ENCODE results near the gene PGS1.

DNA sequence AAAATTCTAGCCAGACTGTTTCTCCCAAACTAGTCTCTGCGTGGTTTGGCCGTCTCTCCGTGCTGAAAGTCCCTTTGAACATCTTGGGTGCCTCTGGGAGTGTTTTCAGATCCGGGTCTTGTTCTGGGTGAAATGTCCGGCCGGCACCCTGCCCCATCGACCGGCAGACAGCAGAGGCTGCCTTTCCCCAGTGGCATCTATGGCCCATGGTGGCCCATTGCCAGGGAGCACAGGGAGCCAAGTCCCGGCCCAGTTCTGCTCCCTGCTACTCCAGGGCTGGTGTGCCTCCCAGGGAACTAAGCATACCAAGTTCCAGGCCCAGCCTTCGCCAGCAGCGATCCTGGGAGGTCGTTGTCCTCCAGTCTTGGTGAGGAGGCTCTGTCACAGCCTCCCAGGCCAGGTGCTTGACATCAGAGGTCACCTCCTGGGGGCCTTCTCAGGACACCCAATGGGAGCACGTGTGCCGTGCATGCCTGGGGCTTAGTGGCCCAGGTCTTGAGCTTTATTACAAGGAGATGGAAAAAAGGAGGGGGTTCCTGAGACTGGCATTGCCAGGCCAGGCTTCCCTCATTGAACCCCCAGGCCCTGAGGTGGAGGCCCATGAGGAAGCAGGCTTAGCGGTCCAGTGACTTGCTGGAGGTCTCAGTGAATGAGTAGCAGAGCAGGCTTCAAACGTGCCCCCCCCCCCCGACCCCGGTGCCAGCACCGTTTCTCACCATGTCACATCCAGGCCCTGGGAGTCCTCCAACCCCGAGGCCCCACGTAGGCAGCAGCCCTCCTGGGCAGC is 54.0 kb downstream of the PGS1 start:
- no peak for TF ChIP-seq EZH2 (IDR thresholded peaks at IDR 0.05)
- TF ChIP-seq, protein P1, sequence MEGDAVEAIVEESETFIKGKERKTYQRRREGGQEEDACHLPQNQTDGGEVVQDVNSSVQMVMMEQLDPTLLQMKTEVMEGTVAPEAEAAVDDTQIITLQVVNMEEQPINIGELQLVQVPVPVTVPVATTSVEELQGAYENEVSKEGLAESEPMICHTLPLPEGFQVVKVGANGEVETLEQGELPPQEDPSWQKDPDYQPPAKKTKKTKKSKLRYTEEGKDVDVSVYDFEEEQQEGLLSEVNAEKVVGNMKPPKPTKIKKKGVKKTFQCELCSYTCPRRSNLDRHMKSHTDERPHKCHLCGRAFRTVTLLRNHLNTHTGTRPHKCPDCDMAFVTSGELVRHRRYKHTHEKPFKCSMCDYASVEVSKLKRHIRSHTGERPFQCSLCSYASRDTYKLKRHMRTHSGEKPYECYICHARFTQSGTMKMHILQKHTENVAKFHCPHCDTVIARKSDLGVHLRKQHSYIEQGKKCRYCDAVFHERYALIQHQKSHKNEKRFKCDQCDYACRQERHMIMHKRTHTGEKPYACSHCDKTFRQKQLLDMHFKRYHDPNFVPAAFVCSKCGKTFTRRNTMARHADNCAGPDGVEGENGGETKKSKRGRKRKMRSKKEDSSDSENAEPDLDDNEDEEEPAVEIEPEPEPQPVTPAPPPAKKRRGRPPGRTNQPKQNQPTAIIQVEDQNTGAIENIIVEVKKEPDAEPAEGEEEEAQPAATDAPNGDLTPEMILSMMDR (IDR thresholded peaks at IDR 0.05), result no peak
- TF ChIP-seq EZH2phosphoT487 (IDR thresholded peaks at IDR 0.05), result no peak
